Measurements from ENCODE around the gene NDC80.

GRCh38 chr18:2641638-2642037 lies 70.3 kb downstream of the NDC80 start:
- no peak for TF ChIP-seq EZH2phosphoT487 (IDR thresholded peaks at IDR 0.05; ENCODE audit: low read length)
- TF ChIP-seq CTCF (IDR thresholded peaks at IDR 0.05; ENCODE audit: low read length), result no peak
